Mammary epithelial cell (primary cell): ENCODE measurements around the gene DHX15.

Source experiments
- CTCF ChIP-seq, 2 donors: IDR thresholded peaks in 1 of 2; conservative IDR thresholded peaks in 1 of 2; 2 replicates each; pipeline ENCODE4 v1.5.1; 2011 to 2012; ENCODE audit warnings: inconsistent platforms in 2 of 2, low read length in 2 of 2, mild to moderate bottlenecking in 2 of 2, control low read depth in 1 of 2, low read depth in 1 of 2; ENCODE audit not compliant: insufficient read depth in 1 of 2; ENCODE audit errors: extremely low read depth in 1 of 2
- EZH2 ChIP-seq: IDR thresholded peaks from 2 replicates; pipeline ENCODE4 v1.6.1; 2012; ENCODE audit warnings: low read length, inconsistent platforms, borderline replicate concordance

GRCh38 chr4:24582235-24582832, 2.0 kb downstream of the DHX15 start:
- TF ChIP-seq CTCF (conservative IDR thresholded peaks at IDR 0.05 in 1 of 2, IDR thresholded peaks at IDR 0.05 in 1 of 2; ENCODE audit: extremely low read depth in 1 of 2, insufficient read depth in 1 of 2, low read depth in 1 of 2, low read length in 2 of 2) (no peak), EZH2 (no peak)
